Coronary artery (tissue), 2 donors: ENCODE results near the gene MYO1D.
"Not testable (repeated sequence)": the region's sequence is repeated elsewhere in the genome, so short reads cannot be mapped to it uniquely, and the experiment has no call there.

Experiments
- DNase-seq: peaks from one replicate; pipeline ENCODE4 v3.0.0-alpha.2; 2017; ENCODE audit warnings: low spot score
- H3K27ac ChIP-seq, 2 donors: fragments of 200-600 bp; sonication (generic); one replicate each; pipeline ENCODE4 v1.5.1; 2016 to 2019
- H3K4me3 ChIP-seq: fragments of 200-600 bp; sonication (generic); 2 replicates; pipeline ENCODE4 v1.5.1; 2016; ENCODE audit warnings: mild to moderate bottlenecking, moderate library complexity
- TF ChIP-seq, protein P1 (sequence below): fragments of 200-600 bp; sonication (generic); IDR thresholded peaks from one replicate; pipeline ENCODE4 v1.5.1; 2019; ENCODE audit warnings: antibody characterized with exemption

Gene MYO1D

DNA sequence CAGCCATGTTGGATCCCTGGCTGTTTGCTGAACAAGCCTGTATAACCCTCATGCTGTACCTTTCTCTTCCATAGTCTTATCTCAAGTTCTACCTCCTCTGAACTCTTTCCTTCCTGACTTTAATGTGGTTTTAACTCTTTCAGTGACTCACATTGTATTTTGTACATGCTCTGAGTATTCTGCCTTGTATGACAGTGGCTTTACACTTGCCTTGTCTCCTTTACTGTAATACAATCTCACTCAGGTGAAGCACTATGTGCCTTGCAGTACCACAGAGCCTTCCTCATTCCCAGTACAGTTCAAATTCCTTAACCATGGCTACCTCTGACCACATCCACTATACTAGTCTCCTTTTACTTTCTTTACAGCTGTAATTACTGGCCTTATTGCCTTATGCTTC lies 418.6 kb downstream of the MYO1D start:
- TF ChIP-seq, protein P1, sequence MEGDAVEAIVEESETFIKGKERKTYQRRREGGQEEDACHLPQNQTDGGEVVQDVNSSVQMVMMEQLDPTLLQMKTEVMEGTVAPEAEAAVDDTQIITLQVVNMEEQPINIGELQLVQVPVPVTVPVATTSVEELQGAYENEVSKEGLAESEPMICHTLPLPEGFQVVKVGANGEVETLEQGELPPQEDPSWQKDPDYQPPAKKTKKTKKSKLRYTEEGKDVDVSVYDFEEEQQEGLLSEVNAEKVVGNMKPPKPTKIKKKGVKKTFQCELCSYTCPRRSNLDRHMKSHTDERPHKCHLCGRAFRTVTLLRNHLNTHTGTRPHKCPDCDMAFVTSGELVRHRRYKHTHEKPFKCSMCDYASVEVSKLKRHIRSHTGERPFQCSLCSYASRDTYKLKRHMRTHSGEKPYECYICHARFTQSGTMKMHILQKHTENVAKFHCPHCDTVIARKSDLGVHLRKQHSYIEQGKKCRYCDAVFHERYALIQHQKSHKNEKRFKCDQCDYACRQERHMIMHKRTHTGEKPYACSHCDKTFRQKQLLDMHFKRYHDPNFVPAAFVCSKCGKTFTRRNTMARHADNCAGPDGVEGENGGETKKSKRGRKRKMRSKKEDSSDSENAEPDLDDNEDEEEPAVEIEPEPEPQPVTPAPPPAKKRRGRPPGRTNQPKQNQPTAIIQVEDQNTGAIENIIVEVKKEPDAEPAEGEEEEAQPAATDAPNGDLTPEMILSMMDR = no peak
- Histone ChIP-seq H3K27ac (no peak overlapping the region), H3K4me3 (no peak overlapping the region)
- no peak for DNase-seq

DNA sequence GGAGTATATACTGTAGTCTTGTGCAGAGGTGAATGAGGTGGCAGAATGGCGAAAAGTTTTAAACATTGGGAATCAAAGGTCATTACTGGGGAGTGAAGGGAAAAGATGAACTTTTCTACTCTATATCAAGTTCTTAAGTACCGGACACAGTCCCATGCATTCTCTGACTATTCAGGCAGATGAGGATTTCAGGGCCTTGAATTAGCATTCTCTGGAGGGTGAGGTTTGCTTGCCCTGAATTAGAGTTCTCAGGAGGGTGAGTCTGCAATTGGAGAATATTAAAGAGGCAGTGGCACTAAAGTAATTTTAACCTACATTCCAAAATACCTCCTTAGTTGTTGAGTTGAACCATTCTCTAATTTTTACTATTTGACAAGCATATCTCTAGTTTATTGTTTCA lies 423.6 kb downstream of the MYO1D start:
- Histone ChIP-seq H3K27ac (no peak overlapping the region), H3K4me3 (no peak overlapping the region)
- no peak for DNase-seq
- TF ChIP-seq, protein P1 = no peak

DNA sequence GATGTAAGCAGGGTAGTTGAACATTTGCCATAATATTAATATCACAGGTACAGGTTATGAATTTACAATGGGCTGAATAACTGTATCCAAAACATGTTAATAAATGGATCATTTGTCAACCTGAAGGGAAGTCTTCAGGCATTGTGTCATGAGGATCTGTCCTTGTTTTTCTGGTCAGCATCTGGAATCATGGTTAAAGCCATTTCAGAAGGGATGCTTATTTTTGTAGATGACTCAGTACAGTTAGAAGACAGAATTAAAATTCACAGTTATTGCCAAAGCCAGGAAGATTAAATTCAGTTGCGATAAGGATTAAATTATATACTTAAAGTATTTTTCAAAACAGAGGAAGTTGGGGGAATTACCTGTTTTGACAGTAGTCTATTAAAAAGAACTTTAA lies 424.6 kb downstream of the MYO1D start:
- DNase-seq = no peak
- Histone ChIP-seq H3K27ac (no peak overlapping the region), H3K4me3 (no peak overlapping the region)
- TF ChIP-seq, protein P1 = no peak

GRCh38 chr17:32451879-32452278 lies 425.0 kb downstream of the MYO1D start:
- H3K27ac ChIP-seq = no peak overlapping the region
- DNase-seq = no peak
- TF ChIP-seq, protein P1 = no peak
- H3K4me3 ChIP-seq = no peak overlapping the region

DNA sequence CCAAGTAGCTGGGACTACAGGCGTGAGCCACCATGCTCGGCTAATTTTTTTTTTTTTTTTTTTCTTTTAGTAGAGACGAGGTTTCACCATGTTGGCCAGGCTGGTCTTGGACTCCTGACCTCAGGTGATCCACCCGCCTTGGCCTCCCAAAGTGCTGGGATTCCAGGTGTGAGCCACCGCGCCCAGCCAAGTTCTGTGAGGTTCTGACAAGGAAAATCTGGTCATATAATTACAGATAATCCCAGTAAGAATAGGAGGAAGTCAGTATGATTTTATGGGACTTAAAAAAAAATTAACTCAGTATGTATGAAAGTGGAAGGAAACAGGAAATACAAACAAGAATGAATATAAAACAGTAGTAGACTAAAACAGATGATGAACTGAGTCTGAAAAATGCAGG lies 426.5 kb downstream of the MYO1D start:
- H3K27ac ChIP-seq, H3K4me3 ChIP-seq, DNase-seq: not testable (repeated sequence)

DNA sequence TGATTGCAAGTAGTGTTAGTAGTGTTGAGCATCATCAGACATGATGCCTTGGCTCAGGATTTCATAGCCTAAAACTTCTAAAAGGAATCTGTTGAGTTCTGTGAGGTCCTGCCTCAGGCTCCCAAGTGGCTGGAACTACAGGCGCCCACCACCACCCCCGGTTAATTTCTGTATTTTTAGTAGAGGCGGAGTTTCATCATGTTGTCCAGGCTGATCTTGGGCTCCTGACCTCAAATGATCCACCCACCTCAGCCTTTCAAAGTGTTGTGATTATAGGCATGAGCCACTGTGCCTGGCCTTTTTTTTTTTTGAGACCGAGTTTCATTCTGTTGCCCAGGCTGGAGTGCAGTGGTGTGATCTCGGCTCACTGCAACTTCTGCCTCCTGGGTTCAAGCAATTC lies 427.0 kb downstream of the MYO1D start:
- TF ChIP-seq, protein P1 = no peak
- DNase-seq = no peak

GRCh38 chr17:32446949-32447348 lies 430.0 kb downstream of the MYO1D start:
- no peak overlapping the region for H3K4me3 ChIP-seq
- DNase-seq = no peak
- no peak overlapping the region for H3K27ac ChIP-seq
- TF ChIP-seq, protein P1 = no peak

More for the DNA sequence above, 427.0 kb downstream of the MYO1D start:
- H3K4me3 ChIP-seq = no peak overlapping the region
- H3K27ac ChIP-seq = no peak overlapping the region

DNA sequence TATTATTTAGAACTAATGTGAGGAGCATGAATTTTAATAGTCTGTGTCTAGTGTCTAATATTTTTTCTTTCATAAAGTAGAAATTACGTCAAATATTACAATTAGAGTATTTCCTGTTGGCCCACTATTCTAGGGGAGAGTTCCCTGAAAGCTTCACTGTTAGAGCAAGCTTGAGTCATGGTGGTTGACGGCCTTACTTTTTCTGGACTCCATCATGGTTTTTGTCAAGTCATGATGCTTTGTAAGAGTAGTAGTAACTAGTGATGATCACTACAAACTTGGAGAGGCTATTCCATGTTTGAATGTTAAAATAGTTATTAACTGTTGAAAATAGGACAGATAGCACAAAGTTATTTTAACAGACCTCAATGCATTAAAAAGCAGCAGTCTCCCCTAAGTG lies 431.0 kb downstream of the MYO1D start:
- DNase-seq = no peak
- Histone ChIP-seq H3K27ac (no peak overlapping the region), H3K4me3 (peak overlapping the region; percentile 92)
- TF ChIP-seq, protein P1 = no peak
